HL-60 (cell line): ENCODE results near the gene PIK3R2.

Source experiments
- GABPA ChIP-seq: IDR thresholded peaks from 2 replicates; pipeline ENCODE4 v1.6.1; 2012; ENCODE audit warnings: low read depth
- POLR2AphosphoS5 ChIP-seq: IDR thresholded peaks from 2 replicates; pipeline ENCODE4 v1.6.1; 2012; ENCODE audit warnings: low read depth
- TF ChIP-seq, protein P1 (sequence below): IDR thresholded peaks from one replicate; pipeline ENCODE4 v1.5.1; 2011; ENCODE audit warnings: low read length, control low read depth, inconsistent platforms; ENCODE audit not compliant: insufficient read depth
- TF ChIP-seq, protein P2 (sequence below): IDR thresholded peaks from 2 replicates; pipeline ENCODE4 v1.6.1; 2012; ENCODE audit warnings: low read depth; ENCODE audit not compliant: insufficient replicate concordance

DNA sequence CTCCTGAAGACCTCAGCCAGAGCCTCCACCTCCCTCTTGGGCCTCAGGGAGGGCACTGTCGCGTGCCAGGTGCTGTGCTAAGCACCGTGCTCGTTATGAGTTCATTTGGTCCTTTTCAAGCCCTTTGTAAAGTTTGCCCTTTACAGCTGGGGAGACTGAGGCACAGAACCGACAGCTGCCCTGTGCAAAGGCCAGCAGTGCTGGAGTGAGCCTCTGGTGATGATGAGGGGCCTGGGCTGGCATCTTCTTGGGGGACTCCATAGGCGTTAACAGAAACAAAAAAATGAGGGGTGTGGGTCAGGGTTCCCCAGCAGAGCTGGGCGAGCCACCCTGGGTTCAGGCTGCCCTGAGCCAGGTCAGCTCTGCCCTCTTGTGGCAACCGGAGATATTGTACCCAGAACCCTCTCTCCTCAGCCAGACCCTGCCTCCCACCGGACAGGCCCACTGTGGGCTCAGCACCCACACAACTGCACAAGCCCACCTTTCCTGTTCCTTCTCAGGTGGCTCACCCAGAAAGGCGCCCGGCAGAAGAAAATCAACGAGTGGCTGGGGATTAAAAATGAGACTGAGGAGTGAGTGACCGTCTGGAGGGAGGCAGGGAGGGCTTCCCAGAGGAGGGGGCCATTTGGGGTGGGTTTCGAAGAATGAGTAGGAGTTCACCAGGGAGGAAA, 15.1 kb downstream of the PIK3R2 start:
- TF ChIP-seq, protein P1, sequence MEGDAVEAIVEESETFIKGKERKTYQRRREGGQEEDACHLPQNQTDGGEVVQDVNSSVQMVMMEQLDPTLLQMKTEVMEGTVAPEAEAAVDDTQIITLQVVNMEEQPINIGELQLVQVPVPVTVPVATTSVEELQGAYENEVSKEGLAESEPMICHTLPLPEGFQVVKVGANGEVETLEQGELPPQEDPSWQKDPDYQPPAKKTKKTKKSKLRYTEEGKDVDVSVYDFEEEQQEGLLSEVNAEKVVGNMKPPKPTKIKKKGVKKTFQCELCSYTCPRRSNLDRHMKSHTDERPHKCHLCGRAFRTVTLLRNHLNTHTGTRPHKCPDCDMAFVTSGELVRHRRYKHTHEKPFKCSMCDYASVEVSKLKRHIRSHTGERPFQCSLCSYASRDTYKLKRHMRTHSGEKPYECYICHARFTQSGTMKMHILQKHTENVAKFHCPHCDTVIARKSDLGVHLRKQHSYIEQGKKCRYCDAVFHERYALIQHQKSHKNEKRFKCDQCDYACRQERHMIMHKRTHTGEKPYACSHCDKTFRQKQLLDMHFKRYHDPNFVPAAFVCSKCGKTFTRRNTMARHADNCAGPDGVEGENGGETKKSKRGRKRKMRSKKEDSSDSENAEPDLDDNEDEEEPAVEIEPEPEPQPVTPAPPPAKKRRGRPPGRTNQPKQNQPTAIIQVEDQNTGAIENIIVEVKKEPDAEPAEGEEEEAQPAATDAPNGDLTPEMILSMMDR = peak; percentile 69
- TF ChIP-seq POLR2AphosphoS5 (no peak), GABPA (no peak)
- TF ChIP-seq, protein P2, sequence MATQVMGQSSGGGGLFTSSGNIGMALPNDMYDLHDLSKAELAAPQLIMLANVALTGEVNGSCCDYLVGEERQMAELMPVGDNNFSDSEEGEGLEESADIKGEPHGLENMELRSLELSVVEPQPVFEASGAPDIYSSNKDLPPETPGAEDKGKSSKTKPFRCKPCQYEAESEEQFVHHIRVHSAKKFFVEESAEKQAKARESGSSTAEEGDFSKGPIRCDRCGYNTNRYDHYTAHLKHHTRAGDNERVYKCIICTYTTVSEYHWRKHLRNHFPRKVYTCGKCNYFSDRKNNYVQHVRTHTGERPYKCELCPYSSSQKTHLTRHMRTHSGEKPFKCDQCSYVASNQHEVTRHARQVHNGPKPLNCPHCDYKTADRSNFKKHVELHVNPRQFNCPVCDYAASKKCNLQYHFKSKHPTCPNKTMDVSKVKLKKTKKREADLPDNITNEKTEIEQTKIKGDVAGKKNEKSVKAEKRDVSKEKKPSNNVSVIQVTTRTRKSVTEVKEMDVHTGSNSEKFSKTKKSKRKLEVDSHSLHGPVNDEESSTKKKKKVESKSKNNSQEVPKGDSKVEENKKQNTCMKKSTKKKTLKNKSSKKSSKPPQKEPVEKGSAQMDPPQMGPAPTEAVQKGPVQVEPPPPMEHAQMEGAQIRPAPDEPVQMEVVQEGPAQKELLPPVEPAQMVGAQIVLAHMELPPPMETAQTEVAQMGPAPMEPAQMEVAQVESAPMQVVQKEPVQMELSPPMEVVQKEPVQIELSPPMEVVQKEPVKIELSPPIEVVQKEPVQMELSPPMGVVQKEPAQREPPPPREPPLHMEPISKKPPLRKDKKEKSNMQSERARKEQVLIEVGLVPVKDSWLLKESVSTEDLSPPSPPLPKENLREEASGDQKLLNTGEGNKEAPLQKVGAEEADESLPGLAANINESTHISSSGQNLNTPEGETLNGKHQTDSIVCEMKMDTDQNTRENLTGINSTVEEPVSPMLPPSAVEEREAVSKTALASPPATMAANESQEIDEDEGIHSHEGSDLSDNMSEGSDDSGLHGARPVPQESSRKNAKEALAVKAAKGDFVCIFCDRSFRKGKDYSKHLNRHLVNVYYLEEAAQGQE = no peak
